HG03139 (cell line): ENCODE data around the gene CAMSAP1.
"Not testable (repeated sequence)": the region's sequence is repeated elsewhere in the genome, so short reads cannot be mapped to it uniquely, and the experiment has no call there.

ENCODE experiments used
- ATAC-seq: cut with Tn5 transposase; IDR thresholded peaks from one replicate; pipeline ENCODE4 v1.9.1; 2021; ENCODE audit not compliant: unreplicated experiment

The CAMSAP1 gene, protein sequence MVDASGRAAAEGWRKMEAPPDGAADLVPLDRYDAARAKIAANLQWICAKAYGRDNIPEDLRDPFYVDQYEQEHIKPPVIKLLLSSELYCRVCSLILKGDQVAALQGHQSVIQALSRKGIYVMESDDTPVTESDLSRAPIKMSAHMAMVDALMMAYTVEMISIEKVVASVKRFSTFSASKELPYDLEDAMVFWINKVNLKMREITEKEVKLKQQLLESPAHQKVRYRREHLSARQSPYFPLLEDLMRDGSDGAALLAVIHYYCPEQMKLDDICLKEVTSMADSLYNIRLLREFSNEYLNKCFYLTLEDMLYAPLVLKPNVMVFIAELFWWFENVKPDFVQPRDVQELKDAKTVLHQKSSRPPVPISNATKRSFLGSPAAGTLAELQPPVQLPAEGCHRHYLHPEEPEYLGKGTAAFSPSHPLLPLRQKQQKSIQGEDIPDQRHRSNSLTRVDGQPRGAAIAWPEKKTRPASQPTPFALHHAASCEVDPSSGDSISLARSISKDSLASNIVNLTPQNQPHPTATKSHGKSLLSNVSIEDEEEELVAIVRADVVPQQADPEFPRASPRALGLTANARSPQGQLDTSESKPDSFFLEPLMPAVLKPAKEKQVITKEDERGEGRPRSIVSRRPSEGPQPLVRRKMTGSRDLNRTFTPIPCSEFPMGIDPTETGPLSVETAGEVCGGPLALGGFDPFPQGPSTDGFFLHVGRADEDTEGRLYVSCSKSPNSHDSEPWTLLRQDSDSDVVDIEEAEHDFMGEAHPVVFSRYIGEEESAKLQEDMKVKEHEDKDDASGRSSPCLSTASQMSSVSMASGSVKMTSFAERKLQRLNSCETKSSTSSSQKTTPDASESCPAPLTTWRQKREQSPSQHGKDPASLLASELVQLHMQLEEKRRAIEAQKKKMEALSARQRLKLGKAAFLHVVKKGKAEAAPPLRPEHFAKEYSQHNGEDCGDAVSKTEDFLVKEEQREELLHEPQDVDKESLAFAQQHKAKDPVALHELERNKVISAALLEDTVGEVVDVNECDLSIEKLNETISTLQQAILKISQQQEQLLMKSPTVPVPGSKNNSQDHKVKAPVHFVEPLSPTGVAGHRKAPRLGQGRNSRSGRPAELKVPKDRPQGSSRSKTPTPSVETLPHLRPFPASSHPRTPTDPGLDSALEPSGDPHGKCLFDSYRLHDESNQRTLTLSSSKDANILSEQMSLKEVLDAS (N-terminal part only)

DNA sequence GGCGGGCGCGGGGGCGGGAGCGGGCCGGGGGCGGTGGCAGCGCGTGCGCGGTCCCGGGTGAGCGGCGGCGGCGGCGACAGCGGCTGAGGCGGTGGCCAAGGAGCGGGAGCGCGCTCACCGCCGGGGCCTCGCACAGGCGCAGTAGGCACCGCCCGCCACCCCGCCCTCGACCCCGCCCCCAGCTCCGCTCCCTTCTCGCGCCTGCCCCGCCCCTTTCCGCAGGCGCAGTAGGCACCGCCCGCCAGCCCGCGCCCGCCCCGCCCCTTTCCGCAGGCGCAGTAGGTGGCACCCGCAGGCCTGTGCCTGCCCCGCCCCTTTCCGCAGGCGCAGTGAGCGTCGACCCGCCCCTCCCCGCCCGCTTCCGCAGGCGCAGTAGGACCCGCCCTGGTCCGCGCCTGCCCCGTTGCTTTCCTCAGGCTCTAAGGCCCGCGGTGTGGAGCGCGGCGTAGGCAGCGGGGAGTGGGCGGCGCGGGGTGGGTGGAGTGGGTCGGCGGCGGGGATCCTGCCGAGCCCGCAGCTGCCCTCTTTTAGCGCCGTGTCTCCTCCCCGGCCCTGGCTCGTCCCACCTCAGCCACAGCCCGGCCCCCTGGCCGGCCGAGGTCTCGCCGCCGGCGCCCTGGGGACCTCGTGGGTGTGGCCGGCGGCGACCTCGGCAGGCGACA, at the start of gene CAMSAP1:
TSS of gene CAMSAP1 (minus strand) at position 116 of the 662 bp plus-strand sequence. CDS start 387 bp downstream, outside the sequence.
- ATAC-seq, result peak; percentile 61

DNA sequence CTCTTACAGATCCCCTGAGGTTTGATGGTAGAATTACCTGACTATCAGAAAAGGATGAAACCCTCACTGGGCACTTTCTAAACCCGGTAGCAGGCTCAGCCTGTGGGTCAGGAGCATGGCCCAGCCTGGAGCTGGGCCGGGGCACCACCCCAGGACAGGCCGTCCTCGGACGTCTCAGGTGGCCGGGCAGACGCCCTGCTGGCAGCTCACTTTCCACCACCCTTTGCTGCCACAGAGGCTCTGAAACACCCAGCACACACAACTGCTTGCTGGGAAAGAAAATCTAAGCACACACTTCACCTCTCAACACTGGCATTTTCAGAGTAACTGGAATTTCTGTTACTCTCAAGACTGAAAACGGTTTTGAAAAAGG, 49.4 kb upstream of the CAMSAP1 start:
- ATAC-seq, result no peak

DNA sequence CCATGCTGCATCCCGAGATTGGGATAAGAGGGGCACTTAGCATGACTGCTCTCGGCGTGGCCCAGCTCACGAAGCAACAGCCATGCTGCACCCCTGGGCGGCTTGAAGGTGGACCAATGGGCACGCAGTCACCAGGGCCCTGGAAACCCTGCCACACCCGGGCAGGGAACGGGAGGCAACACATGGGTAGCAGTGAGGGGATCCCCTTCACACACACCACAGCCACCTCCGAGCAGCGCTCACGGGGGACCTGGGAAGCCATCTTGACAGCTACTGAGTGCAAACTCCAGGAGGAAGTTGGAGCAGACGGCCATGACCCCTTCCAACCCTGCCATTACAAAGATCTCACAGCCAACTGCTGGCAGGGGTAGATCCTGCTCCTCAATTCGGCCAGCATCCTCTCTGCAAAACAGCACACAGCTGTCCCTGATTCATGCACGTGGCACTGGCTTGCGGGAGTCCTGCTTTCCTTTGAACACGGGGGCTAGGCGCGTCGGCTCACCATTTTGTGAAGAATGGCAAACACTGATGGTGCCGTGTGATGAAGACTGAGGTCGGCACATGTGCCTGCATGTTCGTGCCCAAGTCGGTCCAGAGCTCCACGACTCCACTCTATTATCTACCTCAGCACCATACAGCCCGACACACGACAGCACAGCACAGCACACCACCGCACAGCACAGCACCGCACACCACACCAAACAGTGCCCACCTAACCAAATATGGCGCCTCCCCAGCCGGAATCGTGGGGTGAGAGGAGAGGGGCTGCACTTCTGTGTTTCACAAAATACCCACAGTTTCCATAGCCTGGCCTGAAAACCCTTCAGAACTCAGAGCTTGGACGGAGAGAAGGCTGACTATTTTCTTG, 48.8 kb upstream of the CAMSAP1 start:
- no peak for ATAC-seq

DNA sequence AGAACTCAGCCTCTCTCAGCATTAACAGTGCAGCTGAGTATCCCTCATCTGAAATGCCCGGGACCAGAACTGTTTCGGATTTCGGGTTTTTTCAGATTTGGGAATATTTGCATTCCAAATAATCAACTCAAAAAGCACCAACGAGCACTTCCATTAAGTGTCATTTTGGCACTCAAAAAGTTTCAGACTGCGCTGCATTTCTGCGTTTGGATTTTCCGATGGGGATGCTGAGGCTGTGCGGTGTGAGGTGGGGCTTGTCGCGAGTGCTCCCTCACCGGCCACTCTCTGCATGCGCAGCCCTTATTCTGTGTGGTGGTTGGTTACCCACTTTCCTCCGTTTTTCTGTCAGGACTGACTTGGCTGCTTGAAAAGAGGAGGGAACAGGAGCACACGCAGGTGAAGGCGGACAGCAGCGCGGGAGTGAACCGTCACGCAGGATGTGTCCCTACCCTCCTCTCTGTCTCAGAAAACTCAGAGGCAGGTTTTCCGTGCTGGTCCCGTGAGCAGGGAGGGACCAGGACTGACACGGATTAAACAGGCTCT, 45.4 kb upstream of the CAMSAP1 start:
- no peak for ATAC-seq

DNA sequence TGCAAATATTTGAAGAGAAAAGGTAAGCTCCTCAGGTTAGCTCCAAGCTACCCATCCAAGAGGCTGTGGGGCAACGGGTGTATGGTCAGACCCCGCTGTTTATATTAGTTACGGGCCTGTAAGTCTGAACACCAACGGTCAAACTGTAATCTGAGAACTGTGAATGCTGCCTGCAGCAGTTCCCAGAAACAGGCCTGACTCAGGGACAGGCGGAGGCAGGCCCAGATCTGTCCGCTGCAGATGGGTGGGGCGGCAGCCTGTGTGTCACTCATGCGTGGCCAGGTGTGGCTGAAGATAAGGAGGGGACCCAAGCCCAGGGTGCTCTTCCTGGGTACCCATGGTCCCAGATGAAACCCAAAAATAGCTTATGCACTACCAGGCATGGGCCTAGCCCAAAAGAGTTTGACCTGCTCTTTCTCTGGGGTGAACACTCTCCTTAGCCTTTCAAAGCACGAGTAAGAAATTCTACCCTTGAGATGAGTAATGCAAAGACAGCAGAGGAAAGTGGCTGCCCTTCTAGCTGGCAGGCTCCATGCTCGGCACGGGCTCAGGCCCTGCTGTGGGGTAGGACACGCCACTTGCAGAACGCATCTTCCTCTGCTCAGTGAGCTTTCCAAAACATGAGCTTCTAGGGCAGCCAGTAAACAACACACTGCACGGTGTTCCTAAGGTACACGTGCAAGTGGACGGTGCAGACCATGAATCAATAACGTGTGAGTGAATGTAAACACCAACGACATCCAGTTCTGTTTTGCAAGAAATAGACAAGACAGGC, 44.7 kb upstream of the CAMSAP1 start:
- ATAC-seq, result no peak

DNA sequence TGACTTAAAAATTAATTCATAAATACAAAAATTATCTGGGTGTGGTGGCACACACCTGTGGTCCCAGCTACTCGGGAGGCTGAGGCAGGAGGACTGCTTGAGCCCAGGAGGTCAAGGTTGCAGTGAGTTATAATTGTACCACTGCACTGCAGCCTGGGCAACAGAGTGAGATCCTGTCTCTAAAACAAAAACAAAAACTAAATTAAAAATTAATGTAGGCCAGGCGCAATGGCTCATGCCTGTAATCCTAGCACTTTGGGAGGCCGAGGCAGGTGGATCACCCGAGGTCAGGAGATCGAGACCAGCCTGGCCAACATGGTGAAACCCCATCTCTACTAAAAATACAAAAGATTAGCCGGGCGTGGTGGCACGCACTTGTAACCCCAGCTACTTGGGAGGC, 44.0 kb upstream of the CAMSAP1 start:
- not testable (repeated sequence) for ATAC-seq

DNA sequence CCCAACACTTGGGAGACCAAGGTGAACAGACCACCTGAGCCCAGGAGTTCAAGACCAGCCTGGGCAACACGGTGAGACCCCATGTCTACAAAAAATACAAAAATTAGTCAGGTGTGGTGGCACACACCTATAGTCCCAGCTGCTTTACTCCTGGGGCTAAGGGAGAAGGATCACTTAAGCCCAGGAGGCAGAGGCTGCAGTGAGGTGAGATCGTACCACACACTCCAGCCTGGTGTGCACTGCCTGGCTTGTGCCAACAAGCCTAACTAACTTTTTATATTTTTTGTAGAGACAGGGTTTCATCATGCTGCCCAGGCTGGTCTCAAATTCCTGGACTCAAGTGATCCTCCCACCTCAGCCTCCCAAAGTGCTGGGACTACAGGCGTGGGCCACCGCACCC, 43.5 kb upstream of the CAMSAP1 start:
- ATAC-seq, result not testable (repeated sequence)

DNA sequence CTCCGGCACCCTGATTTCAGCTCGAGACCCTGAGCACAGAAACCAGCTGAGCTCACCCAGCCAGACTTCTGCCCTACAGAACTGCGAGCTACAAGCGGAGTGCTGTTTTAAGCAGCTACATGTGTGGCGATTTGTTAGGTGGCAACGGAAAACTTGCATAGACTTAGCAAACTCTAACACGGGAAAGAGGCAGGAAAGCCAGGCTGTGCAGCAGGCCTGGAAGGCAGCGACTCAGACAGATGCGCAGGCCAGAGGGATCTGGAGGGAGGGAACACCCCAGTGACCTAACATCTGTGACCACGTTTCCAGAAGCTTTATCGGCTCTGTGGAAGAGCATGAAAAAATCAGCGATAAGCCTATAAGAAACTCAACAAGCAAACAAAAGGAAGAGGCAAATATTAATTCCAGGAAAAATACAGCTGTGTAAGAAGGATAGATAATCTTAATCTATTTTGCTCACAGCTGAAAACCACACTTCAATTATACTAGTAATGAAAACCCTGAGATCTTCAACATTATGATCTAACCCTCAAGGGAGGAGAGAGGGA, 42.9 kb upstream of the CAMSAP1 start:
- ATAC-seq, result no peak

DNA sequence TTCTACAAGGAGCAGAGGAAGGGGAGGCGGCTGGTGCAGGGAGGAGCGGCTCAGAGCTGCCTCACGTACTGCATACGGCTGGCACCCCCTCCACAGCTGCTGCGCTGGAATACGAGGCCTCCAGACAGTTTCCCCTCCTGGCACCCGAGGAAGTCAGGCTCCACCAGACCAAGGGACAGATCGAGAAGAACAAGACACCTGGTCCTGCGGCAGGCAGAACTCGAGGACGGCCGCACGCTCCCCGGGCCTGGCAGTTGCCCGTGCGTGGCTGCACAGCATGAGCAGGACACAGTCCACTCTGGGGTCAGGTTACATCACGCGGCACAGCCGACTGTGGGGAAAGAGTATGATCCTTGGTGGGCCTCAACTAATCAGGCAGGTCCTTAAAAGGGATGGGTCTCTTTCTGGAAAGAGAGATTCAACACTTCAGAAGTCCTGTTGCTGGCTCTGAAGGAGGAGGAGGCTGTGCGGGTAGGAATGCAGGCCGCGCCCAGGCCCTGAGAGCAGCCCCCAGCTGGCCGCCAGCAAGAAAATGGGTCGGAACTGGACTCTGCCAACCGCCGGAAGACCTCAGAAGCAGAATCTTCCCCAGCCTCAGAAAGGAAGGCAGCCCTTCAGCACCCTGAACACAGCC, 42.3 kb upstream of the CAMSAP1 start:
- no peak for ATAC-seq

DNA sequence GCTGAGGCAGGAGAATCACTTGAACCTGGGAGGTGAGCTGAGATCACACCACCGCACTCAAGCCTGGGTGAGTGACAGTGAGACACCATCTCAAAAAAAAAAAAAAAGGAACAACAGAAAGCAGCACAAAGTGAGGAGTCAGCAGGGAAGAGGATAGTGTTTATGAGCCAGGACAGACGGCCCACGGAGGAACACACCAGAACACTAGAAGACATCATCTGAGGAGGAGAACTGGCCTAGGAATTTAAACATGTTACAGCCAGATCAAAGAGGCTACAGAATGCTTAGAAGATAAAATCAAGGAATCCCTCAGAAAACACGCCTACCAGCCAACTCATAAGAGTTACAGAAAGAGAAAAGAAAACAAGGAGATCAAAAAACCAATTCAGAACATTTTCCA, 41.6 kb upstream of the CAMSAP1 start:
- ATAC-seq, result no peak

DNA sequence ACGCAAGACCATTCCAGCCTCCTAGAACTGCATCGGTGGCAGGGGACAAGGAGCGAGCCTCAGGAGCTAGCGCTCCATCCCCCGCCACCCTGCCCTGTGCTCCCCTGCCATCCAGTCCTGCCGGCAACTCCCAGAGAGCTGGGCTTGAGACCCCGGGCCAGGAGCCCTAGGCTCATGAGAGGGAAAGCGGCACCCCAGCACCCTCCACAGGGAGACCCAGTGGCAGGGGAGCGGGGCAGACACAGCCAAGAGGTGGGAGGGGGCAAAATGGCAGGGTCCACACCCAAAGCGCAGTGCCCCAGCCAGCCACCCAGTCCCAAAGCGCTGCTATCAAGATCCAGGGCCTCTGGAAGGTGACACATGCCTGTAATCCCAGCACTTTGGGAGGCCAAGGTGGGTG, 41.1 kb upstream of the CAMSAP1 start:
- no peak for ATAC-seq

DNA sequence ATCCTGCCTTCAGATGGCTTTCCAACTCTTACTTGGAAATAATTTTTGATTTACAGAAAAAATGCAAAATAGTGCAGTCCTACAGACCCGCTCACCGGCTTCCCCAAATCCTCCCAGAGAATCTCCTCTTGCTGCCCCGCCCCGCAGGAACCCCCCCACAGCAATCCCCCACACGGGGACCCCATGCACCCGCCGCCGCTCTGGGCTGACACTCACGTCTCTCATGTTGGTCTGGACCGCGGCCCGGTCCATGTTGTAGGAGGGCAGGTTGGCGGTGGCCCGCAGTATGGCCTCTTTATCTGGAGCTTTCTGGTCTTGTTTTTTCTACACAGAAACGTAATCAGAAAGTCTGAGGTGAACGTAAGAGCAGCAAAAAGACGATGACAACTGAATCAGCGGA, 40.2 kb upstream of the CAMSAP1 start:
- ATAC-seq, result no peak

DNA sequence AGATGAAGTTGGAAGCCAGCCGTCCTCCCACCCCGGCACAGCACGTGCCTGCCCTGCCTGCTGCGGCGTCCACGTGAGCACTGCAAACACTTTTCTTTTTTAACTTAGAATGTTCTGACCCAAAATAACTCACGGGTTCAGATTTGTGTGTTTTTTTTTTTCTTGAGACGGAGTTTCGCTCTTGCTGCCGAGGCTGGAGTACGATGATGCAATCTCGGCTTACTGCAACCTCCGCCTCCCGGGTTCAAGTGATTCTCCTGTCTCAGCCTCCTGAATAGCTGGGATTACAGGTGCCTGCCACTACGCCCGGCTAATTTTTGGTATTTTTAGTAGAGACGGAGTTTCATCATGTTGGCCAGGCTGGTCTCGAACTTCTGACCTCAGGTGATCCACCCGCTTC, 39.8 kb upstream of the CAMSAP1 start:
- not testable (repeated sequence) for ATAC-seq

DNA sequence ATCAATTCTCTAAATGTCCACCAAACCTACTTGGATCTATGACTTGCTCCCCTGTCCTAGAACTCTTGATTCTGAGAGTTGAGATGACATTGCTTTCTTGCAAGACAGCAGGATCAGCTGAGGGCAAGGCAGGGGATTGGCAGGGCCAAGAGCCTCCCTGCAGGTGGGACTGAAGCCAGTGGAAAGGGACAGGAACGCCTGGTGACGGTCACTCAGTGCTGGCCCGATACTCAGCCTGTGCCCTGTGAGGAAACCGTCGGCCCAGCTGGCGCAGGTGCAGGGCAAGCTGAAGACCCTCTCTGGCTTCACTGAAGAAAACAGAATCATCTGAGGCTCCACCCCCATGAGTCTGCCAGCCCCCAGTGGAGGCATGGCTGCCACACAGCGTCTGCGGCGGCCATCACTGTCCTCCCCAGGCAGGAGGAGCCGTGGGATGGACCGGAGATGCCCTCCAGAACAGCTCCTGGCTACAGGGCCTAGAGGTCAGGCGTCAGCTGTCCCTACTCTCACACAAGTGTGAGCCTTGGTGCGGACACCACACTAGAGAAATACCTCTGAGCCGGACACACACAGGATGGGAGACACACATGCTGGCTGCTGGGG, 39.1 kb upstream of the CAMSAP1 start:
- ATAC-seq, result no peak

DNA sequence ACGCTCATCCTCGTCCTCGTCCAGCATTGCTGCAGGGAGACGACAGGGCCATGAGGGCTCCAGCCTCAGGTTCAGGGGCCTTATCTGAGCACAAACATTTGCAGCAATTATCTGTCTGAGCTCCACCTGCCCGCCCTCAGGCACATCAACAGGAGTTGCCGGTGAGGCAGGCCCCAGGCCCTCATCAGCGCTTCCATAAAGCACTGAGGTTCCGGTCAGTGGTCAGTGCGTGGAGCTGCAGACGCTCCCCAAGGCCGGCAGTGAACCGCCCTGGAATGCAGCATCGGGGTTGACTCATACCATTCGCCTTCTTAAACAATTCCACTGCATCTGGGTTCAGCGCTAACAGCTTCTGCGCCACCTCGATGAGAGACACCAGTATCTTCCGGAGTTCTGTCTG, 38.6 kb upstream of the CAMSAP1 start:
- no peak for ATAC-seq

DNA sequence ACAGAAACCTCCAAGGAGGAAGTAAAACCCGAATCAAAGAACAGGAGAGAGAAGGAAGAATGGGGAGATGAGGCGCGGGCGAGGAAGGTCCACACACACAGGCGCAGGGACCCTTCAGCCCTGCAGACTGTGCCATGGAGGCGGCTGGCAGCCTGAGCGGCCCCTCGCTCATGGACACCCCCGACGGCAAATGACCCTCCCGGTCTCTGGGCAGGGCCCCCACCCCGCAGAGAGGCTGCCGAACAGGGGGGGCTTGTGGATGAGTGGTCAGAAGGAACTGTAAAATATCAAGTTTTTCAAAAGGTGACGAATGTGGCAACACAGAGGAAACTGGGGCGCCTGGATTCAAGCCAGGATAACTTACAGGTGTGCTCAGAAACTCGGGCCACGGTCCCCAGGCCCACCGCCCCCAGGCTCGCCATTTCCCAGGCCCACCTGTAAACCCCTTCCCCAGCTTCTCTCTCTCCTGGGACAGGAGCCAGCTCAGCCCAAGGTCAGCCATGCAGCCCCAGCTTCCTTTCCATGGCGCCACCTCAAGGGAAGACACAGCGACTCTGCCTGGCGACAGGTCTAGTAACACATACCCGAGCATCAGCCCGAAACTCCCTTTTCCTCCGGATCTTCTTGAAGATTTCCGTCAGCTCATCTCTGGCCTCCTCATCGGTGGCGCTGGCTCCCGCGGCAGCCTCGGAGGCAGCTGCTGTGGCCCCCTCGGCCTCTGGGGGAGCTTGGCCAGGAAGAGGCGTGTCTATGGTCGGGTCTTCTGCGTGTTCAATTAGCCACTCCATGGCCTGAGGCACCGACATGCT, 37.3 kb upstream of the CAMSAP1 start:
- ATAC-seq, result no peak

DNA sequence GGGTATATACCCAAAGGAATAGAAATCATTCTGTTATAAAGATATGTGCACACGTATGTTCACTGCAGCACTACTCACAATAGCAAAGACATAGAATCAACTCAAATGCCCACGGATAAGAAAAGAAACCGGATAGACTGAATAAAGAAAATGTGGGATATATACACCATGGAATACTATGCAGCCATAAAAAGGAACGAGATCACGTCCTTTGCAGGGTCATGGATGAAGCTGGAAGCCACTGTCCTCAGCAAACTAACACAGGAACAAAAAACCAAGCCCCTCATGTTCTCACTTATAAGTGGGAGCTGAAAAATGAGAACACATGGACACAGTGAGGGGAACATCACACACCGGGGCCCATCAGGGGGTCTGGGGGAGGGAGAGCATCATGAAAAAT, 36.3 kb upstream of the CAMSAP1 start:
- ATAC-seq, result not testable (repeated sequence)
